Measurements from ENCODE around the gene PRRT1B. TPM values are rescaled to one million over a fixed set of nuclear protein-coding genes. Genes with fewer than 3 reads are reported as not detected.

The PRRT1B gene
- total RNA-seq, 1 donor from 2014 or later: not detected

GRCh38 chr9:131522257-131523085 lies 22.9 kb upstream of the PRRT1B start:
- DNase-seq (ENCODE audit: low read depth in 2 of 2): no peak

- no peak for DNase-seq (ENCODE audit: low read depth in 2 of 2)
Observed at GRCh38 chr9:131523086-131523388, 22.3 kb upstream of the PRRT1B start.

- DNase-seq (ENCODE audit: low read depth in 2 of 2): no peak
Observed at GRCh38 chr9:131523451-131524435, 21.6 kb upstream of the PRRT1B start.

GRCh38 chr9:131524665-131525315 lies 20.5 kb upstream of the PRRT1B start:
- DNase-seq (ENCODE audit: low read depth in 2 of 2): no peak

GRCh38 chr9:131525643-131526565 lies 19.4 kb upstream of the PRRT1B start:
- DNase-seq (ENCODE audit: low read depth in 2 of 2): no peak

GRCh38 chr9:131528186-131528585 lies 17.1 kb upstream of the PRRT1B start:
- no peak for DNase-seq (ENCODE audit: low read depth in 2 of 2)

DNA sequence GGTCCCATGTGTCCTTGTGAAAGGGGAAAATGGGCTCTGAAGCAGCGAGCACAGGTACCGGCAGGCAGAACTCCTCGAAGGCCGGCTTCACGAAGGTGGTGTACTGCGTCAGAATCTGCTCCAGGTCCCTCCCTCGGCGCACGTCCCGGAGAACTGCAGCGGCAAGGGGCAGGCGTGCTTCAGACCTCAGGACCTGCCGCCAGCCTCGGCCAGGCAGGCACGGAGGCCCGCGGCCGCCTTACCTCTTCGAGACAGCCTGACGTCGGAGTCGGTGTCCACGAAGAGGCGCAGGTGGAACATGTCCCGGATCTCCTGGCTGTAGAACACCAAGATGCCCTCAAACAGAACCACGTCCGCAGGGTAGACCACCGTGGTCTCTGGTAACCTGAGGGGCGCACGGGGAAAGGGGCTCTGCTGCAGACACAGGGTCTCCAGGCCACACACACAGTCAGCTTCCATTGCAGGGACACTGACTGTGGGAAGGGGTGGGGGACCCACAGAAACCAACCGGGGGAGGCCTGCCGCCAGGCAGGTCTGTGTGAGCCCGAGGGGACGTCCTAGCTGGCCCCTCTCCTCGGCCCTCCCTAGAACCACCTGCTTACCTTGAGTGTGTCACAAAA lies 16.3 kb upstream of the PRRT1B start:
- DNase-seq (ENCODE audit: low read depth in 2 of 2): no peak

DNA sequence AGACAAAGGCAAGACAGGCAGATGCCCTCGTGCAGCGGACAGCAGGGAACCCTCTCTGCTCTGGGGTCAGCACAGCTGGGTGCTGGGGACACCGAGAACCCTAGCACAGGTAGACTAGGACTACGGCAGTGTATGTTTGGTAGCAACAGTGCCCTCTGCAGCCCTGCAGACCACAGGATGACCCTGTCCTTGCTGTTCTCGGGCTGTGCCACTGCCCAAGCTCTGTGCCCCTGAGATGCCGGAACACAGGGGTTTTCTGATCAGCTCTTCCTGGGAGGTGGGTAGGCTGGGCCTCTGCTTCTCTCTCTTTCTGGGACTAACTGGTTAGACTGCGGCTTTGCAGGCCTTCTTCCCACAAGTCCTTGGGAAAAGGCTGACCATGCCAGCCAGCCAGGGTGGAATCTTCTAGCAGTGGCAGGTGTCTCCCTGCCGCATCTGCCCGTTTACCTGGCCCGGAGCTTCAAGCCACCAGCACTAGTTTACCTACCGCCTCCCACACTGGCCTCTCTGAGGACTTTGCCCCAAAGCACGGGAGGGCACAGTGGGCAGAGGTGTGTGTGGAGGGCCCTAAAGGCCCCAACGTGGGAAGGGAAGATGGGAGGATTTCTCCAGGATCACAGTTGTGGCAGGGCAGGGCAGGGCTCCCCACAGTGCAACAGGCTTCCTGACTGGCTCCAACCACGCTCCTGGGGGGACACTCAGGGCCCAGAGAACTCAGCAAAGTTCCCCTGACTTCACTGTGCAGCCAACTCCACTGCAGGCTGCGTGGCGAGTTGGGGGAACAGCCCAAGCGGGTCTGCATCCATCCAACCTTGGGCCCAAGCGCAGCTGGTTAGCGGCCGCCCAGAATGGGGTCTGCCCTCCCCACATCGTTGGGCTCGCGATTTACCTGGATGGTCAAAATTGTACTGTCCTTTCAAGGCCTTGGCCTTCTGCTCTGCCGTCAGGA lies 15.5 kb upstream of the PRRT1B start:
- no peak for DNase-seq (ENCODE audit: low read depth in 2 of 2)

GRCh38 chr9:131530546-131530919 lies 14.8 kb upstream of the PRRT1B start:
- peak in 1 of 2 donors; percentile 46 for DNase-seq (ENCODE audit: low read depth in 2 of 2)

DNA sequence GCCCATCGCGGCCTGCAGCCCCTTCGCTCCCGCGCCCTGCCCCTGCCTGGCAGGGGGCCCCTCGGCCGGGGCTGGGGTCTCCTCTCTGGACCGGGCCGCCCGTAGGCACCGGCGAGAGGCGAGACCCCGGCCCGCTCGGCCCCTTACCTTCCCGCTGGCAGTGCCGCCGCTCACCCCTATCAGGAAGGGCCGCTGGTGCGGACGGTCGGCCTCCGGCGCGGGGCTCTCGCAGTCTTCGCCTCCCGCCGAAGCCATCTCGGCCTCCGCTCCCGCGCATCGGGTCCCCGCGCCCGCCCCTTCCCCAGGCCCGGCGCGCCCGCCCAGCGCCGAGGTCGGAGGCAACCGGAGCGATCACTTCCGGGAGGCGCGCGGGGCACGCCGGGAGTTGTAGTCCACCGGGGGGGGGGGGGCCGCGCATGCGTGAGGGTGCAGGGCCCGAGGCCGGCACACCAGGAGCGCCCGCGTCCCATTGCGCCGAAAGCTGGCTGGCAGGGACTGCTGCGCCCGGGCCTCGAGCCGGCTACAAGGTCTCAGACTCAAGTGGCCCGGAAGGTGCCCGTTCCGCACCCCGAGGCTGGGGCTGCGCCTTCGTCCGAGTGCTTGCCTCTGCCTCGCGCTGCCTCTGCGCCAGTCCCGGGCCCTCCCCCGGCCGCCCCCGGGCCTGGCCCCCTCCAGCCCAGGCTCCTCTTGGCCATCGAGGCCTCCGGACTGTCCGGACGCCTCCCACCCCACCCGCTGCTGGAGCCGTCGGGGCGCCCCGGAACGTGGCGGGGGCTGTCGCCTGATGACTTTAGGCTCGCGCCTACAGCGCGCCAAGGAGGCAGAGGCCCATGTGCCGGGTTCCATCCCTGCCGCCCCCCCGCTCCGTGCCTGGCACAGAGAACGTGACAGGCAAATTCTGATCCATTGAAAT lies 14.1 kb upstream of the PRRT1B start, which contains the start of gene UCK1:
TSS of gene UCK1 (minus strand) at position 344 of the 913 bp plus-strand sequence. CDS start at position 255, 89 bp downstream.
- DNase-seq (ENCODE audit: low read depth in 2 of 2): peak; percentile 44 to 86

GRCh38 chr9:131534721-131535237 lies 10.5 kb upstream of the PRRT1B start:
- no peak for DNase-seq (ENCODE audit: low read depth in 2 of 2)

DNA sequence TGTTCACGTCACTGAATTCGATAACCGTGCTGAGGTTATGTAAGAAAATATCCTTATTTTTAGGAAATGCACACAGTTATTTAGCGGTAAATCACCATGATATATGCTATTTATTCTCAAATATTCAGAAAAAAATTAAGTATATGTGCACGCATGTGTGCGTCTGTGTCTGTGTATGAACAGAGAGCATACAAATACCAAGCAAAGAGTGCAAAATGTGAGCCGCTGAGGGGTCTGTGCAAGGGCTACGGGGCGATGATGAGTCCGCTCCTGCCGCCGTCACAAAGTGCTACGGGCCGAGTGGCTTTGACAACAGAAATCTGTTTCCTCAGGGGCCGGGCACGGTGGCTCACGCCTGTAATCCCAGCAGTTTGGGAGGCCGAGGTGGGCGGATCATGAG lies 7.4 kb upstream of the PRRT1B start:
- no peak for DNase-seq (ENCODE audit: low read depth in 2 of 2)

- DNase-seq (ENCODE audit: low read depth in 2 of 2): no peak
Observed at GRCh38 chr9:131539223-131539923, 6.0 kb upstream of the PRRT1B start.

DNA sequence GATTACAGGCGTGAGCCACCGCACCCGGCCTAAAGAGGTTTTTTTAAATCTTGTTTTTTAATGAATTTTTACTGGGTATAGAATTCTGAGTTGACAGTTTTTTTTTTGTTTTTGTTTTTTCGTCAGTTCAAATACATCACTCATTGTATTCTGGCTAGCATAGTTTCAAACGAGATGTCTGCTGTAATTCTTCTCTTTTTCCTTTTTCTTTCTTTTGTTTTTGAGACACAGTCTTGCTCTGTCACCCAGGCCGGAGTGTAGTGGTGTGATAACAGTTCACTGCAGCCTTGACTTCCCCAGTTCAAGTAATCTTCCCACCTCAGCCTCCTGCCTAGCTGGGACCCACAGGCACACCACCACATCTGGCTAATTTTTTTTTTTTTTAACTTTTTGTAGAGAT lies 2.2 kb upstream of the PRRT1B start:
- DNase-seq (ENCODE audit: low read depth in 2 of 2): no peak

DNA sequence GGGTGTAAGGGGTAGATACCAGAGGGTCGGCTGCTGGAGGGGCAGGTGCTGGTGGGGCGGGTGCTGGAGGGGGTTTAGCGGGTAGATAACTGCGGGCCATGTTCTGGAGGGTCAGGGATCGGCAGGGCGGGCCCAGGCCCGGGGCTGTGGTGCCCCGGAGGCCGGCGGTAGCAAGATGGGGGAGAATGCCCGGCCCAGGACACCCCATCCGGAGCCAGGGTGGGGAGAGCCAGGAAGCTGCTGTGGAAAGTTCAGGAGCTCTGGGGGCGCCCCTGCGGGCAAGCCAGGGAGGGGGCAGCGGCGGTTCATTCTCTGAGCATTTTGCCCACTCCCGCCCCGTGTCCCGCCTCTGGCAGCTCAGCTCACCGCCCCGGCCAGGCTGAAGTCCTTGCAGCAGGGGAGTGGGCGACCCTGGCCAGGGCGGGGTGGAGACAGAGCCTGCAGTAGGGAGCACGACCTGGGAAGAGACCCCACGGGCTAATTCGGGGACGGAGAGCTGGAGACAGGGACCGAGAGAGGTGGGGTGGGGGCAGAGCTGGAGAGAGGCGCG lies 538 bp downstream of the PRRT1B start:
- DNase-seq (ENCODE audit: low read depth in 2 of 2): no peak

DNA sequence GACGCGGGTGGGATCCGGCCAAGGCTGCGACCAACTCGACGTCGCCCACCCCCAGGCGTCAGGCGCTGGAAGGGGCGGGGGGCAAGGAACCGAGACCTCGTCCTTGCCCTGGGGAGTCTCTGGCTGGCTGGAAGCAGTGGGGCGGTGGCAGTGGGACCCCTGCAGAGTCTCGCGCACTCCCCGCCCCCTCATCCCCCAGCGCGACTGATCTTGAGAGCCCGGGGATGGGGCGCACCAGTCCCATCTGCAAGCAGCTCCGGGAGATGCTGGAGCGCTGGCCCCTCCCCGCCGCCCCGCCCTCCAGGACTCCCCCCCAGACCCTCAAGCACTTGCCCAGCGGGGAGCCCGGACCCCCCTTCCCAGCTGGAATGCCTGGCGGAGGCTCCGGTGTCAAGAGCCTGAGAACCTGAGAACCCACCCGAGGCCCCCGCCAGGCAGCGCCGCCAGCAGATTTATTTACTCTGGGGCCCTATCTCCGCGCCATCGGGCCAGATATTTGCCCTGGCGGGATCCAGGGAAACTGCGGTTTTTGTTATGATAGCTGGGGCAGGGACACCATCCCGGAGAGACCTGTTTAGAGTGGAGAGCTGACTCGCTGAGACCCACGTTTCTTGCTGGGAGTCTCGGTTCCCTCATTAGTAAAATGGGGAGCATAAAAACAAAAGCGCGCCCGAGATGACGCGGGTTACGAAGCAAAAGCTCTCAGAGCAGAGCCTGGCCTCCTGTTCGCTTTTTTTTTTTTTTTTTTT lies 1.2 kb downstream of the PRRT1B start:
- DNase-seq (ENCODE audit: low read depth in 2 of 2): no peak
